Measurements from ENCODE around the gene AXIN1. TPM values are rescaled to one million over a fixed set of nuclear protein-coding genes. Genes with fewer than 3 reads are reported as not detected.

AXIN1 gene
- total RNA-seq, 1 donor from 2014 or later = 27.0 TPM

- H3K4me1 Mint-ChIP-seq (ENCODE audit: low read depth, unreplicated experiment) = no peaks in the 10 kb centered on the region
- no peak overlapping the region for H3K27ac ChIP-seq (ENCODE audit: low read depth, low read length)
- H2AFZ ChIP-seq (ENCODE audit: low read depth, low read length) = no peak overlapping the region
- H3K27ac Mint-ChIP-seq (ENCODE audit: unreplicated experiment) = no peak overlapping the region
- no peak overlapping the region for H3K4me3 ChIP-seq (ENCODE audit: insufficient read depth, low read depth, low read length)
- H4K20me1 ChIP-seq (ENCODE audit: insufficient read depth, low read length) = no peaks in the 10 kb centered on the region
- DNase-seq (ENCODE audit: low read depth) (no peak), FAIRE-seq (no peak)
- no peaks in the 10 kb centered on the region for H3K27me3 ChIP-seq (ENCODE audit: insufficient read depth, low read length)
- H3K79me2 ChIP-seq (ENCODE audit: insufficient read depth, low read length) = no peaks in the 10 kb centered on the region
- no peaks in the 10 kb centered on the region for H3K36me3 ChIP-seq (ENCODE audit: insufficient read depth, low read length)
- no peak overlapping the region for H3K4me2 ChIP-seq (ENCODE audit: low read length)
- no peak overlapping the region for H3K9ac ChIP-seq (ENCODE audit: low read length)
- H3K4me3 Mint-ChIP-seq (ENCODE audit: unreplicated experiment) = no peak overlapping the region
- H3K4me1 ChIP-seq (ENCODE audit: insufficient read depth, low read length) = peaks cover 4% of the 10 kb centered on the region
- H3K27me3 Mint-ChIP-seq (ENCODE audit: low read depth, unreplicated experiment) = peaks cover 20% of the 10 kb centered on the region
- peaks cover 2% of the 10 kb centered on the region for H3K36me3 Mint-ChIP-seq (ENCODE audit: low read depth, unreplicated experiment)
- TF ChIP-seq EZH2 (IDR thresholded peaks at IDR 0.05; ENCODE audit: insufficient read depth, low read length) = no peak
- TF ChIP-seq CTCF (IDR thresholded peaks at IDR 0.05; ENCODE audit: insufficient read depth, low read depth, low read length) = no peak
- H3K9me3 Mint-ChIP-seq (ENCODE audit: unreplicated experiment) = no peaks in the 10 kb centered on the region
- H3K9me3 ChIP-seq (ENCODE audit: insufficient read depth, low read depth, low read length) = no peaks in the 10 kb centered on the region
Observed at GRCh38 chr16:272633-273546, 79.6 kb downstream of the AXIN1 start.

- FAIRE-seq (no peak), DNase-seq (ENCODE audit: low read depth) (no peak)
- H3K9ac ChIP-seq (ENCODE audit: low read length) = no peak overlapping the region
- Mint-ChIP-seq H3K9me3 (ENCODE audit: unreplicated experiment) (no peaks in the 10 kb centered on the region), H3K27me3 (ENCODE audit: low read depth, unreplicated experiment) (peaks cover 11% of the 10 kb centered on the region), H3K4me1 (ENCODE audit: low read depth, unreplicated experiment) (no peaks in the 10 kb centered on the region), H3K4me3 (ENCODE audit: unreplicated experiment) (no peak overlapping the region), H3K27ac (ENCODE audit: unreplicated experiment) (no peak overlapping the region), H3K36me3 (ENCODE audit: low read depth, unreplicated experiment) (peaks cover 2% of the 10 kb centered on the region)
- H3K27ac ChIP-seq (ENCODE audit: low read depth, low read length) = no peak overlapping the region
- peaks cover 4% of the 10 kb centered on the region for H3K4me1 ChIP-seq (ENCODE audit: insufficient read depth, low read length)
- no peak overlapping the region for H2AFZ ChIP-seq (ENCODE audit: low read depth, low read length)
- H3K4me3 ChIP-seq (ENCODE audit: insufficient read depth, low read depth, low read length) = no peak overlapping the region
- H3K4me2 ChIP-seq (ENCODE audit: low read length) = no peak overlapping the region
- no peaks in the 10 kb centered on the region for H3K79me2 ChIP-seq (ENCODE audit: insufficient read depth, low read length)
- H3K36me3 ChIP-seq (ENCODE audit: insufficient read depth, low read length) = no peaks in the 10 kb centered on the region
- no peak for TF ChIP-seq EZH2 (IDR thresholded peaks at IDR 0.05; ENCODE audit: insufficient read depth, low read length)
- no peak for TF ChIP-seq CTCF (IDR thresholded peaks at IDR 0.05; ENCODE audit: insufficient read depth, low read depth, low read length)
- H3K27me3 ChIP-seq (ENCODE audit: insufficient read depth, low read length) = no peaks in the 10 kb centered on the region
- no peaks in the 10 kb centered on the region for H3K9me3 ChIP-seq (ENCODE audit: insufficient read depth, low read depth, low read length)
- no peaks in the 10 kb centered on the region for H4K20me1 ChIP-seq (ENCODE audit: insufficient read depth, low read length)
Observed at GRCh38 chr16:270381-271255, 81.9 kb downstream of the AXIN1 start.
